ENCODE data around the gene CAST. TPM values are rescaled to one million over a fixed set of nuclear protein-coding genes. Genes with fewer than 3 reads are reported as not detected.

CAST gene
- total RNA-seq, 2 donors from 2014 or later = 422 to 589 TPM

GRCh38 chr5:96662725-96663518, 746 bp downstream of the CAST start:
- peak; percentile 93 for DNase-seq

GRCh38 chr5:96663608-96664007, 1.4 kb downstream of the CAST start:
- ATAC-seq (no peak), DNase-seq (no peak)
- intact Hi-C loops (cut with DNase I) = loop anchor here in 1 of 2 donors (10.0 kb wide), 1 partner anchor 81 kb away; no protein-coding TSS in a partner anchor

More at GRCh38 chr5:96662725-96663518, 746 bp downstream of the CAST start:
- peak; percentile 94 to 95 for ATAC-seq
- intact Hi-C loops (cut with DNase I) = loop anchor here in 1 of 2 donors (10.0 kb wide), 1 partner anchor 82 kb away; no protein-coding TSS in a partner anchor

- ATAC-seq (no peak), DNase-seq (no peak)
- intact Hi-C loops (cut with DNase I) = loop anchor here in 1 of 2 donors (10.0 kb wide), 1 partner anchor 80 kb away; no protein-coding TSS in a partner anchor
Observed at GRCh38 chr5:96664669-96665068, 2.5 kb downstream of the CAST start.

- intact Hi-C loops (cut with DNase I) = loop anchor here in 1 of 2 donors (10.0 kb wide), 1 partner anchor 76 kb away; no protein-coding TSS in a partner anchor
- ATAC-seq (peak; percentile 50 to 56), DNase-seq (no peak)
Observed at GRCh38 chr5:96668725-96669124, 6.5 kb downstream of the CAST start.

GRCh38 chr5:96669909-96670308, 7.7 kb downstream of the CAST start:
- DNase-seq = no peak
- no peak for ATAC-seq
- intact Hi-C loops (cut with DNase I) = loop anchor here in 1 of 2 donors (10.0 kb wide), 1 partner anchor 75 kb away; no protein-coding TSS in a partner anchor

GRCh38 chr5:96671441-96671840, 9.3 kb downstream of the CAST start:
- ATAC-seq = no peak
- no peak for DNase-seq
- intact Hi-C loops (cut with DNase I) = no loop called here

- intact Hi-C loops (cut with DNase I) = no loop called here
- DNase-seq (no peak), ATAC-seq (no peak)
Observed at GRCh38 chr5:96673127-96673526, 11.0 kb downstream of the CAST start.

GRCh38 chr5:96675882-96676281, 13.7 kb downstream of the CAST start:
- DNase-seq = no peak
- intact Hi-C loops (cut with DNase I) = no loop called here
- no peak for ATAC-seq

- ATAC-seq = no peak
Observed at GRCh38 chr5:96677496-96677895, 15.3 kb downstream of the CAST start.

GRCh38 chr5:96679293-96679692, 17.1 kb downstream of the CAST start:
- DNase-seq = no peak
- no peak for ATAC-seq
- intact Hi-C loops (cut with DNase I) = no loop called here

More at GRCh38 chr5:96677496-96677895, 15.3 kb downstream of the CAST start:
- intact Hi-C loops (cut with DNase I) = no loop called here
- DNase-seq = no peak

GRCh38 chr5:96680759-96681470, 18.7 kb downstream of the CAST start:
- no peak for DNase-seq
- intact Hi-C loops (cut with DNase I) = loop anchor here in 1 of 2 donors (10.0 kb wide), 1 partner anchor 66 kb away; no protein-coding TSS in a partner anchor

GRCh38 chr5:96683392-96683791, 21.2 kb downstream of the CAST start:
- DNase-seq = no peak
- no peak for ATAC-seq
- intact Hi-C loops (cut with DNase I) = loop anchor here in 1 of 2 donors (10.0 kb wide), 1 partner anchor 69 kb away; no protein-coding TSS in a partner anchor

More at GRCh38 chr5:96680759-96681470, 18.7 kb downstream of the CAST start:
- ATAC-seq = peak; percentile 50 to 51

- intact Hi-C loops (cut with DNase I) = loop anchor here in 1 of 2 donors (10.0 kb wide), 1 partner anchor 69 kb away; no protein-coding TSS in a partner anchor
- no peak for DNase-seq
- no peak for ATAC-seq
Observed at GRCh38 chr5:96683810-96684209, 21.6 kb downstream of the CAST start.

- DNase-seq (no peak), ATAC-seq (no peak)
- intact Hi-C loops (cut with DNase I) = loop anchor here in 1 of 2 donors (10.0 kb wide), 1 partner anchor 72 kb away; no protein-coding TSS in a partner anchor
Observed at GRCh38 chr5:96687080-96687479, 24.9 kb downstream of the CAST start.

- ATAC-seq = peak; percentile 82
- DNase-seq = no peak
- intact Hi-C loops (cut with DNase I) = loop anchor here (2.0 to 10.0 kb wide), 2 partner anchors 73 kb away; no protein-coding TSS in a partner anchor
Observed at GRCh38 chr5:96687812-96688453, 25.8 kb downstream of the CAST start.

- ATAC-seq (no peak), DNase-seq (no peak)
- intact Hi-C loops (cut with DNase I) = no loop called here
Observed at GRCh38 chr5:96690861-96691260, 28.7 kb downstream of the CAST start.

- intact Hi-C loops (cut with DNase I) = no loop called here
- DNase-seq = no peak
- ATAC-seq = peak in 1 of 2 donors; percentile 51
Observed at GRCh38 chr5:96691503-96692303, 29.5 kb downstream of the CAST start.

GRCh38 chr5:96692441-96692840, 30.3 kb downstream of the CAST start:
- peak in 1 of 2 donors; percentile 49 for ATAC-seq
- DNase-seq = no peak
- intact Hi-C loops (cut with DNase I) = no loop called here
